HAP-1 (cell line): ENCODE measurements around the gene DUSP7.
"Not testable (repeated sequence)": the region's sequence is repeated elsewhere in the genome, so short reads cannot be mapped to it uniquely, and the experiment has no call there.

ENCODE experiments used
- DNase-seq, 2 experiments: peaks; one replicate each; pipeline ENCODE4 v3.0.0-alpha.2; 2016 to 2020; ENCODE audit warnings: low spot score in 2 of 2
- H3K27me3 ChIP-seq: fragments of 250-450 bp; sonication (Bioruptor Pico); 2 replicates; pipeline ENCODE4 v1.5.1; 2020; ENCODE audit warnings: low read depth, mild to moderate bottlenecking, moderate library complexity
- H3K36me3 ChIP-seq: fragments of 250-450 bp; sonication (Bioruptor Pico); replicated peaks from 2 replicates; pipeline ENCODE4 v1.5.1; 2020; ENCODE audit warnings: mild to moderate bottlenecking
- H3K4me1 ChIP-seq: fragments of 250-450 bp; sonication (Bioruptor Pico); 2 replicates; pipeline ENCODE4 v1.5.1; 2020; ENCODE audit warnings: mild to moderate bottlenecking
- H3K4me3 ChIP-seq: fragments of 250-450 bp; sonication (Bioruptor Pico); 2 replicates; pipeline ENCODE4 v1.5.1; 2020; ENCODE audit warnings: mild to moderate bottlenecking, moderate library complexity
- H3K9me3 ChIP-seq: fragments of 250-450 bp; sonication (Bioruptor Pico); 2 replicates; pipeline ENCODE4 v1.5.1; 2020; ENCODE audit warnings: mild to moderate bottlenecking, moderate library complexity
- in situ Hi-C: fragments of 300-500 bp; cut with MboI; formaldehyde crosslinking; loops from 3 replicates; pipeline ENCODE4 v1.14.3; 2020; ENCODE audit warnings: low sequenced_read_pairs, inconsistent platforms, mixed read lengths

DUSP7 gene

GRCh38 chr3:52053307-52054304, 2.8 kb downstream of the DUSP7 start:
- in situ Hi-C loops, result no loop called here
- Histone ChIP-seq H3K9me3 (no peaks in the 10 kb centered on the region), H3K27me3 (no peaks in the 10 kb centered on the region), H3K36me3 (peaks cover 60% of the 10 kb centered on the region), H3K4me1 (peaks cover 12% of the 10 kb centered on the region), H3K4me3 (peak overlapping the region; percentile 74)
- DNase-seq, result no peak

- Histone ChIP-seq H3K9me3 (no peaks in the 10 kb centered on the region), H3K36me3 (peaks cover 60% of the 10 kb centered on the region), H3K4me1 (peaks cover 12% of the 10 kb centered on the region), H3K27me3 (no peaks in the 10 kb centered on the region), H3K4me3 (no peak overlapping the region)
- in situ Hi-C loops, result no loop called here
- DNase-seq, result peak; percentile 19 to 68
Measured at GRCh38 chr3:52052831-52053306, 3.5 kb downstream of the DUSP7 start.

GRCh38 chr3:52051444-52051843, 4.9 kb downstream of the DUSP7 start:
- H3K4me1 ChIP-seq, result peaks cover 4% of the 10 kb centered on the region; the same call in 1 of the 2 replicates
- no peak overlapping the region for H3K4me3 ChIP-seq
- peaks cover 60% of the 10 kb centered on the region for H3K36me3 ChIP-seq
- H3K27me3 ChIP-seq, result no peaks in the 10 kb centered on the region
- no peaks in the 10 kb centered on the region for H3K9me3 ChIP-seq
- no peak for DNase-seq
- in situ Hi-C loops, result no loop called here

GRCh38 chr3:52050571-52050970, 5.8 kb downstream of the DUSP7 start:
- in situ Hi-C loops, result no loop called here
- Histone ChIP-seq H3K4me3 (no peak overlapping the region), H3K36me3 (peaks cover 58% of the 10 kb centered on the region), H3K9me3 (no peaks in the 10 kb centered on the region), H3K4me1 (peaks cover 4% of the 10 kb centered on the region; the same call in 1 of the 2 replicates), H3K27me3 (no peaks in the 10 kb centered on the region)
- no peak for DNase-seq

- Histone ChIP-seq H3K36me3 (peaks cover 57% of the 10 kb centered on the region), H3K27me3 (no peaks in the 10 kb centered on the region), H3K4me3 (no peak overlapping the region), H3K4me1 (peaks cover under 1% of the 10 kb centered on the region; the same call in 1 of the 2 replicates), H3K9me3 (no peaks in the 10 kb centered on the region)
- in situ Hi-C loops, result no loop called here
- DNase-seq, result no peak
Measured at GRCh38 chr3:52049503-52049902, 6.9 kb downstream of the DUSP7 start.

- peaks cover 36% of the 10 kb centered on the region for H3K36me3 ChIP-seq
- in situ Hi-C loops, result no loop called here
- no peak for DNase-seq
- H3K27me3 ChIP-seq, result no peaks in the 10 kb centered on the region
- H3K9me3 ChIP-seq, result no peaks in the 10 kb centered on the region
- no peak overlapping the region for H3K4me3 ChIP-seq
- H3K4me1 ChIP-seq, result no peaks in the 10 kb centered on the region
Measured at GRCh38 chr3:52047295-52047960, 8.9 kb downstream of the DUSP7 start.

GRCh38 chr3:52046902-52047239, 9.5 kb downstream of the DUSP7 start:
- no peak for DNase-seq
- Histone ChIP-seq H3K9me3 (no peaks in the 10 kb centered on the region), H3K27me3 (no peaks in the 10 kb centered on the region), H3K4me1 (no peaks in the 10 kb centered on the region), H3K36me3 (peaks cover 31% of the 10 kb centered on the region), H3K4me3 (no peak overlapping the region)
- in situ Hi-C loops, result no loop called here

GRCh38 chr3:52046186-52046901, 10.0 kb downstream of the DUSP7 start:
- Histone ChIP-seq H3K27me3 (no peaks in the 10 kb centered on the region), H3K4me3 (no peak overlapping the region), H3K4me1 (no peaks in the 10 kb centered on the region), H3K36me3 (peaks cover 25% of the 10 kb centered on the region), H3K9me3 (no peaks in the 10 kb centered on the region)
- in situ Hi-C loops, result no loop called here
- no peak for DNase-seq

GRCh38 chr3:52044869-52045619, 11.3 kb downstream of the DUSP7 start:
- Histone ChIP-seq H3K27me3 (no peaks in the 10 kb centered on the region), H3K9me3 (no peaks in the 10 kb centered on the region), H3K4me1 (peaks cover 2% of the 10 kb centered on the region), H3K36me3 (peaks cover 12% of the 10 kb centered on the region), H3K4me3 (no peak overlapping the region)
- in situ Hi-C loops, result no loop called here
- DNase-seq, result no peak

- Histone ChIP-seq H3K36me3 (no peaks in the 10 kb centered on the region; the same call in 1 of the 2 replicates), H3K4me1 (peaks cover 8% of the 10 kb centered on the region), H3K27me3 (no peaks in the 10 kb centered on the region), H3K9me3 (no peaks in the 10 kb centered on the region), H3K4me3 (no peak overlapping the region)
- DNase-seq, result no peak
- in situ Hi-C loops, result no loop called here
Measured at GRCh38 chr3:52043750-52044149, 12.6 kb downstream of the DUSP7 start.

- H3K36me3 ChIP-seq, H3K4me1 ChIP-seq, in situ Hi-C loops, H3K4me3 ChIP-seq, H3K27me3 ChIP-seq, DNase-seq, H3K9me3 ChIP-seq: not testable (repeated sequence)
Measured at GRCh38 chr3:52043039-52043438, 13.3 kb downstream of the DUSP7 start.

GRCh38 chr3:52041118-52041731, 15.1 kb downstream of the DUSP7 start:
- in situ Hi-C loops, result no loop called here
- no peak for DNase-seq
- Histone ChIP-seq H3K4me3 (no peak overlapping the region), H3K27me3 (no peaks in the 10 kb centered on the region), H3K36me3 (no peaks in the 10 kb centered on the region), H3K4me1 (peaks cover 8% of the 10 kb centered on the region), H3K9me3 (no peaks in the 10 kb centered on the region)

- H3K4me3 ChIP-seq, result no peak overlapping the region
- in situ Hi-C loops, result no loop called here
- H3K36me3 ChIP-seq, result no peaks in the 10 kb centered on the region
- no peaks in the 10 kb centered on the region for H3K9me3 ChIP-seq
- DNase-seq, result no peak
- no peaks in the 10 kb centered on the region for H3K27me3 ChIP-seq
- peaks cover 8% of the 10 kb centered on the region for H3K4me1 ChIP-seq
Measured at GRCh38 chr3:52040600-52040999, 15.8 kb downstream of the DUSP7 start.
